NCI-H1694 treated with DMSO at 0.1 percent for 48 hours (cell line): ENCODE data around the gene ETV3L.

Source experiments
- DNase-seq: peaks from one replicate; lab custom pipeline; 2025; lab: John Stamatoyannopoulos, UW

ETV3L gene

GRCh38 chr1:157132111-157132510 is 32.5 kb upstream of the ETV3L start:
- no peak for DNase-seq

DNA sequence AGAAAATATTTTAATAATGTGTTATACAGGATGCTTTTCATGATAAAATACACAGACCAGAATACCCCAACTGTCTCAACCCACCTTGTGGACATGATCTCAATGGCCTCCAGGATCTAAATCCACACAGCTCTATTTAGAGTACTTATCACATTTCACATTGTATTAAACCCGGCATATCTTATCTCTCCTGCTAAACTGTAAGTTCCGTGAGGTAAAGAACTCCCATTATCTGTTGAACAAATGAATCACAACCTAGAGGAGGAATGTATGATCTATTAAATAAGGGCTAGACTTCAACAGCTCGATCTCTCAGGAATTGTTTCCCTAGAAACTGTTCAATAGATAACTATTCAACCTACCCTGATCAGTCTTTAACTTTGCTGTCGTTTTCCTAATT is 31.7 kb upstream of the ETV3L start:
- DNase-seq: no peak

- DNase-seq: no peak
Observed at GRCh38 chr1:157124855-157125254, 25.2 kb upstream of the ETV3L start.

DNA sequence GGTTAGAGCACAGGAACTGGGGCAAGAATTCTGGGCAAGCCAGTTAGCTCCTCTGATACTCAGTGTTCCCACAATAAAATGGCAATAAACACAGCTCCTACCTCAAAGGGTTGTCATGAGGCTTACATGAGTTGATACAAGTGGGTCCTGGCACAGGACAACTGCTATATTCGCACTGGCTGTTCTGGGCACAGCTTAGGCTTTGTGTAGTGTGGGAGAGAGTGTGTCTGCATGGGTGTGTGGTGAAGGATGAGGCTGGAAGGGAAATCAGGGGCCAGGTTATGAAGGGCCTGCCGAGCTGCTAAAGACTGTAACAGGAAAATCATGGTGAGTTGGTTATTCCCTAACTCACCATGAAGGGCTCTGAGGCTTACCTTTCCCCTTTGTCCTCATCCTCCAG is 19.8 kb upstream of the ETV3L start:
- DNase-seq: no peak

DNA sequence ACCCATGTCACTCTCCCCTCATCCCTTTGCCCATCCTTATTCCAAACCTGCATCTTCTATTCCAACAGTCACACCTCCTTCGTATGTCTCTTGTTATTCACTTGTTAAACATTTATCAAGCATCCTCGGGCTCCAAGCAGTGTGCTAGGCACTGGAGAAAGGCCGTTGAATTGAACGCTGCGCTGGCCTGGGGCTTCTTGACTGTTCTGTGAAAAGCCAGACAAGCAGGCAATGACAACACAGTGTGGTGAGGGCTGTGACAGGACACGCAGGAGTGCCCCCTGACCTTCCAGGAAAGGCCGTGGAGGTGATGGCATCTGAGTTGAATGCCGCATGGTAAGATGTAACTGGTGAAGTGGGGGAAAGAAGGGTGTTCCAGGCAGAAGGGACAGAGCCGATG is 19.4 kb upstream of the ETV3L start:
- no peak for DNase-seq

- no peak for DNase-seq
Observed at GRCh38 chr1:157117527-157118057, 18.0 kb upstream of the ETV3L start.

GRCh38 chr1:157116737-157117103 is 17.1 kb upstream of the ETV3L start:
- DNase-seq: no peak

GRCh38 chr1:157115851-157116736 is 16.5 kb upstream of the ETV3L start:
- DNase-seq: no peak

DNA sequence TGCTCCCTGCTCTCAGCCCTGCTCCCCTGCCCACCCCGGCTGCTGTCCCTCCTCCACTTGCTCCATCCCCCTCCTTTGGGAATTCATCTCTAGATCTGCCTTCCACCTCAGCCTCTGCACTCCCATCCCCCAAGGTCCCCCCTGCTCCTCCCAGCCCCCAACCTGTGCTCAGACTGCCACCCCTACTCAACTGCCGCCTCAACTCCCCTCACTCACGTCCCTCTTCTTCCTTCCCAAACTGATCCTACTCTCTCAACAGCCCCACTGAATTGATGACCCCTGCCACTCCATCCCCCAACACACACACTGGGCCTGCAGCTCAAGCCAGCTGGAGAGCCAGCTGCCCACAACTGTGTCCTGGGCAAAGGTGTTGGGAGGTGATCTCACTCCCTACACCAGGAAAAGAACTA is 15.8 kb upstream of the ETV3L start:
- DNase-seq: no peak

- no peak for DNase-seq
Observed at GRCh38 chr1:157114183-157115121, 14.8 kb upstream of the ETV3L start.

DNA sequence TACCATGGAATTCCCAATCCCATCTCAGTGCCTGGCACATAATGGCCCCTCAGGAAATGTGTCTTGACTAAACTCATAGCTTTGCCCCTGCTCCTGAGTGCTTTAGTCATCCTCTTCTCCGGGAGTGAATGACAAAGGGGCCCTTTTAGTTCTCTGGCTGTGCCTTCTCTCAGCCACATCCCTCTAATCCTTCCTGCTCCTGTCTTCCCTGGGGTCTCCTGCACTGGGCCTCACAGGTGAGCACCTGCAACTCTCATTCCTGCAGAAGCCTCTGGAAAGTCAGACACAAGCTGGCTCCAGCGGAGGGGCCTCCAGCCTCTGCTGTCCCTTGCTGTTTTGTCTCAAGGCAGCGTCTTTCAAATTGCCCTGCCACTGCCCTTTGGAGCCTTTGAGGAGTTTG is 14.0 kb upstream of the ETV3L start:
- no peak for DNase-seq

- no peak for DNase-seq
Observed at GRCh38 chr1:157113106-157113505, 13.5 kb upstream of the ETV3L start.

GRCh38 chr1:157112186-157112867 is 12.7 kb upstream of the ETV3L start:
- DNase-seq: no peak

DNA sequence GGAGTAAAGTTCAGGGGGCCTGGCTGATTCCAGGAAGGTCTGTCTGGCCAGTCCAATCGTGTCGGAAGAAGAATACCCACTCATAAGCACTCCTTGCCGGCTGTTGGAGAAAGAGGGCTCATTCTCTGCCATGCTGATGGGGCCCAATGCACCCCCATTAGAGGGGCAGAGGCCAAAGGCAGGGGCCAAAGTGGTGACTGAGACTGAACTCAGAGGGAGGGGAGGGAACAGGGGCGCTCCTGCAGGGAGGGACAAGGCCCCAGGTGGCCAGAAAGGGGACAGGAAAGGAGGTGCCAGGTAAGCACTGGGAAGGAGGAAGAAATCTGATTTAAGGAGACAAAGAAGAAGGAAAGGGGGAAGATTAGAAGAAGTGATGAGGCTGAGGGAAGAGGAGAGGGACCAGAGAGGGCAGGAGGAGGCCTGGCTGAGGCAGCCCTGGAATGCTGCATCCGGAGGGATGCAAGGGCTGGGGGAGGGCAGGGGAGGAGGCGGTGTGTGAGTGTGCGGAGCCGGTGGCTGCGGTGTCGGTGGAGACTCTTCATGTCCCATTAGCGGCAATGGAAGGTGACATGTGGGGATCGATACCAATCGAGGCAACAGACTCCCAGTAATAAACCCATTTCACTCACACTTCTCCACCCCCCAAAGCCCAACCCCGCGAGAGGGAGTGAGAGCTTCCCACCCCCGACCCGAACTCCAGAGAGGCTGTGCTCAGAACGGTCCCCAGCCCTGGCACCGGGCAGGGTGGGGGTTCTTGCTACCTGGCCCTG is 12.0 kb upstream of the ETV3L start:
- DNase-seq: no peak

DNA sequence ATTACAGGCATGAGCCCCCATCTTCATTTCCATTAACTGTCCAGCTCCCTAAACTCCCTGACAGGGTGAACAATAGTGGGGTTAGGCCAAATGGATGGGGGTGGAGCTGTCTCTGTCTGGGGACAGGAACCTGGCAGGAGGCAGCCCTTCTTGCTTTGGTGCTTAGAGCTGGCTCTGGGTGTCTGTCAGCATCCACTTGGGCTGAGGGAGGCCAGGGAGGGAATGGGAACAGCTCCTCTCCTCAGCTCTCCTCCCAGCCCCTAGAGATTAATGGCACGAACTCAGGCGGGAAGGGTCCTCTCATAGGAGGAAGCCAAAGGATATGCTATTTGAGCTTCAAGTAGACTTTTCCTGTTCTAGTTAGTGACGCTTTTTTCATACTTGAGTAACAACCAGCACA is 11.1 kb upstream of the ETV3L start:
- no peak for DNase-seq

DNA sequence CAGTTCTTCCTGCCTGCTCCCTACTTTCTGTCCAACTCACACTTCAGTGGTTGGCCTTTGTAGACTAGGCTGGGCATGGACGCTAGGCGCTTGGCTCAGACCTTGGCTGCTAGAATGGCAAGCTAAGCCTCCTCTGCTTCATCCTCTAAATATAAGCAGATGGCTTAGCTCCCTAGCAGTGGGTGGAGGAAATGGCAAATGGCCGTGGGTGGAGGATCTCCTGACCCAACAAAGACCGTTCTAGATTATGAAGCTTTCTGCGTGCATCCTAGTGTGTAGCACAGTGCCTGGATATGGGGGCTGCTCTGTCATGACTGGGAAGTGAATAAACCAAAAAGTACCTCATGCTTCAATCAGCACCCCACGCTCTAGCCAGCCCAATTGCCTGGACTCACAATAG is 10.4 kb upstream of the ETV3L start:
- no peak for DNase-seq

DNA sequence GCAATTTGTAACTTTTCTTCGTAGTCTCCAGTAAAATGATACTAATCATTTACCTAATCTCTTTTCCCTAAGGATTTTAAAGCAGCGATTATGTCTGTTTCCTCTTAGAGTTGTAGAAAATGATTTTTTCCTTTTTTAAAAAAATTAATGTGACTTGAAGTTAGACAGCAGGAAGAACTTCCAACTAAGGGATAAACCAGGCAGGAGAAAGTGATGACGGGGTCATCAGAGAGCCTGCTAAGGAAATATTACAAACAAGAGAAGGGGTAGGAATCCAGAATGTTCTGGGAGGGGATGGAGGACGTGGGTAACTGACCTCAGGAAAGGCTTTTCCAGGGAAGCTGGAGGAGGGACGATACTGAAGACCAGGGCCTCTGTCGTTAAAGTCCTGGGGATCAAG is 8.8 kb upstream of the ETV3L start:
- DNase-seq: no peak

DNA sequence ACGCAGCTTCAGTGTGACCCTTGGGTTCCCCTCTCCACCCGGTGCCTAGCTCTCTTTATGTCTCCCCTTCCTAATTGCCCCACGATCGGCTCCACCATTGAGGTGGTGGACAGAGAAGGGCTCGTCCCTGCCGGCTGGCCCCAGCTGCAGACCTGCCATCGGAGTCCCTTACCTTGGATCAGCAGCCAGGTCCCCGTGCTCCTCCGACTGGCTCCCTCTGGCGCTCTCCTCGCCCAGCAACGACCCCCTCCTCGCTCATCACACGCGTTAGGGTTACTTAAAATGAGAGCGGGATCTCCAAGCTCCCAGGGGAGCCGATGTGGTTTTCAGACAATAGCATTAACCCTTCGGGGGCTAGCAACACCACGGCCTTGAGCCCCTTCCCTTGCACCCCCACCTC is 8.1 kb upstream of the ETV3L start:
- no peak for DNase-seq

GRCh38 chr1:157106813-157107189 is 7.2 kb upstream of the ETV3L start:
- DNase-seq: no peak

DNA sequence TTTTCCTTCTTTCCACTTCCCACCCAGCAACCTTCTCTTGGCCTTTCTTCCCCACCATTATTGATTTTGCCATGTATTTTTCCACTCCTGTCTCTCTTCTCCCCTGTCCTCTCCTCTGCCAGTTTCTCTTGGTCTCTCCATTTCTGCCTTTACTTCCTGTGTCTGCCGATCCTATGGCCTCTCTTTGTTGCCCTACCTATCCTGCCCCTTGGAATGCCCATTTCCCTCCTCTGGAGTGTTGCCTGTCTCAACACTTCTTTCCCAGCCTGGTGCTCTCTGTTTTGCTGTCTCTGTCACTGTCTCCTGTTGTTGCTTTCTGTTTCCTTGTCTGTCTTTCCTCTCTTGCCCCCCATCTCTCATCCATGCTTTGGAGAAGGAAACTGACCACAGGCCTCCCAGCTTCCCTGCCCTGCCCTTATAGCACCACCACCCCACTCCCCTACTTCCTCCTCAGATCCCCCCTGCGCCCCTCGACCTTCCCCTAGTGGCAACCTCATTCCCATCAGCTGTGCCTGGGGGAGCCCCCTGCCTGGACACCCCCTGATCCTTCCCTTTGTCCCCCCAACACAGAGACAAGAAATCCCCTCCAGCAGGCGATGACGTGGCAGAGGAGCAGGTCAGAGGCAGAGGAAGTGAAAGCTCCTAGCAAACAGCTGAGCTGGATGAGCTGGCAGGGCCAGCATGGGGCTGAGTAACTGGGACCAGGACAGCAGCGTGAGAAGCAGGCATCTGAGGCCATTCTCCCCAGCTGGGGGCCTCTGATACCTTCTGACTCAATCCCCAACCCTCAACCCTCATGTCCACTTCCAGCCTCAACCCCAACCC is 6.6 kb upstream of the ETV3L start:
- no peak for DNase-seq
